Esophagus (tissue), 2 donors: Measurements from ENCODE around the gene PCDH1. TPM values are rescaled to one million over a fixed set of nuclear protein-coding genes. Genes with fewer than 3 reads are reported as not detected.

Experiments used
- H3K27ac ChIP-seq, 2 donors: one replicate each; pipeline ENCODE4 v1.5.1; 2013; ENCODE audit warnings: low read depth in 2 of 2, mild to moderate bottlenecking in 2 of 2, inconsistent platforms in 1 of 2, low read length in 1 of 2, moderate library complexity in 1 of 2
- H3K27me3 ChIP-seq, 2 donors: one replicate each; pipeline ENCODE4 v1.6.1; 2013; ENCODE audit warnings: low read length in 2 of 2, control low read depth in 1 of 2, mild to moderate bottlenecking in 1 of 2; ENCODE audit not compliant: insufficient read depth in 2 of 2, control insufficient read depth in 1 of 2
- H3K36me3 ChIP-seq, 2 donors: one replicate each; pipeline ENCODE4 v1.6.1; 2013; ENCODE audit warnings: low read length in 1 of 2; ENCODE audit not compliant: control insufficient read depth in 2 of 2, insufficient read depth in 2 of 2
- H3K4me1 ChIP-seq, 2 donors: one replicate each; pipeline ENCODE4 v1.6.1; 2013; ENCODE audit warnings: low read length in 1 of 2; ENCODE audit not compliant: control insufficient read depth in 2 of 2, insufficient read depth in 2 of 2
- H3K4me3 ChIP-seq, 2 donors: one replicate each; pipeline ENCODE4 v1.5.1; 2013; ENCODE audit warnings: low read length in 2 of 2, mild to moderate bottlenecking in 2 of 2, low read depth in 1 of 2, moderate library complexity in 1 of 2
- H3K9me3 ChIP-seq, 2 donors: one replicate each; pipeline ENCODE4 v1.6.1; 2013; ENCODE audit warnings: mild to moderate bottlenecking in 2 of 2, low read depth in 1 of 2, low read length in 1 of 2, moderate library complexity in 1 of 2; ENCODE audit not compliant: control insufficient read depth in 2 of 2, insufficient read depth in 1 of 2
- WGBS, 2 donors: extraction: QIAGEN DNeasy Blood & Tissue Kit; methylation state at CpG; one replicate each; pipeline ENCODE4 v1.1.7; 2013; 5-methylcytosine and 5-hydroxymethylcytosine counted together
- polyA plus RNA-seq, 2 donors: library from polyadenylated mRNA; stranded (reverse); fragments of 200-250 nt; gene quantifications; one replicate each; pipeline ENCODE4 v1.2.3, GENCODE V29; 2013
- donor health status: healthy with polysubstance abuse.
- donor health status: Bipolar disorder and iron deficiency.

PCDH1 gene
- polyA plus RNA-seq, 2 donors = 36.4 to 42.6 TPM

DNA sequence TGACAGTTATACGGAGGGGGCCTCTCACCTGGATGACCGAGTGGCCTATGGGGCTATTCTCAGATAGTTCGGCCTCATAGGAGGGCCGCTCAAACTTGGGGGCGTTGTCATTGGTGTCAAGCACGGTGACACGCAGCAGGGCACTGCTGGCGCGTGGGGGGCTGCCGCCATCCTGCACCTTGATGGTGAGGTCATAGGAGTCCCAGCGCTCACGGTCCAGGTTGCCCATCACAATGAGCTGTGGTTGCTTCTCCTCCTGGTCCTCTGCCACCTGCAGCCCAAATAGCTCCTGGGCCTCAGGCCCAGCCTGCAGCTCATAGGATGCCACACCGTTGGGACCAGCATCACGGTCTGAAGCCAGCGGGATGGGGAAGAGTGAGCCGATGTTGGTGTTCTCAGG is 9.7 kb downstream of the PCDH1 start:
- Histone ChIP-seq H3K27me3 (no peaks in the 10 kb centered on the region), H3K4me1 (peaks cover 2 to 38% of the 10 kb centered on the region in 2 donors), H3K9me3 (no peaks in the 10 kb centered on the region), H3K4me3 (no peak overlapping the region), H3K36me3 (peaks cover 9 to 17% of the 10 kb centered on the region in 2 donors), H3K27ac (peak overlapping the region in 1 of 2 donors; percentile 96)
- WGBS, 2 donors = 92 to 95% methylated on average over 16 of the region's 16 CpGs

DNA sequence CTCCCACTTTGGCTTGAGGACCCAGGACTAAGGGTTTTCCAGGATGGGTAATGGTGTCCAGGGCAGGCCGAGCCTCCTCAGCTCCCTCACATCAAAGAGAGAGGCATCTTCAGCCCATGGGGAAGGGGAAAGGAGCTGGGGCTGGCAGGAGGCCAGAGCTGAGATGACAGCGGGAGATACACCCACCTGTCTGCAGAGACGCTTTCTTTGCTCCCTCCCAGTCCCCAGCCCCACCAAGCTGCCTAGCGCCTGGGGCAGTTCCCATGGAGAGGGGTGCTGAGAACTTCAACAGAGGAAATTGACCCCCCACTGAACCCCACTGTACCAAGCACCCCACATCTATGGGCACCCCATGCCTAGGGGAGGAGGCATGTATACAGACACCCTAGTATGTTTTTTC is 10.6 kb downstream of the PCDH1 start:
- 73 to 77% methylated on average over 4 of the region's 4 CpGs for WGBS, 2 donors
- Histone ChIP-seq H3K27me3 (no peaks in the 10 kb centered on the region), H3K4me1 (peaks cover 2 to 38% of the 10 kb centered on the region in 2 donors), H3K9me3 (no peaks in the 10 kb centered on the region), H3K4me3 (no peak overlapping the region), H3K27ac (peak overlapping the region in 1 of 2 donors; percentile 25), H3K36me3 (peaks cover 9 to 22% of the 10 kb centered on the region in 2 donors)

DNA sequence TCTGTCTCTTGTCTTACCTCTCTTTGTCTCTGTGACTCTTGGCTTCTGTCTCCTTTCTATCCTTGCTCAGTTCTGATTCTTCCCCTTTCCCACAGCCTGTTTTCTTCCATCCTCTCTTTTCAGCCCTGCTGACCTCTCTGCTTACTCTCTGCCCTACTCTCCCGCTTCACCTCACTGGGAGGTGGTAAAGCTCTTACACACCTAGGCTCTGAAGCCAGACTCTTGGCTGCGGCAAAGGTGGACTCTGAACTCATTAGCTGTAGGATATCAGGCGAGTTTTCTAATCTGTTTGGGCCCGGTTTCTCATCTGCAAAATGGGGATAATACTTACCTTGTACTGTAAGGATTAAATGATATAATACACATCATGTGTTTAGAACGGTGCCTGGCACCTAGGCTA is 11.1 kb downstream of the PCDH1 start:
- WGBS, 2 donors = 74 to 84% methylated on average over 5 of the region's 5 CpGs
- no peak overlapping the region for H3K4me3 ChIP-seq
- H3K36me3 ChIP-seq = peaks cover 9 to 22% of the 10 kb centered on the region in 2 donors

GRCh38 chr5:141866096-141866495 is 12.1 kb downstream of the PCDH1 start:
- peak overlapping the region; percentile 71 to 84 for H3K27ac ChIP-seq
- WGBS, 2 donors = 37 to 54% methylated on average over 13 of the region's 13 CpGs
- peaks cover 2 to 38% of the 10 kb centered on the region in 2 donors for H3K4me1 ChIP-seq
- peaks cover 9 to 26% of the 10 kb centered on the region in 2 donors for H3K36me3 ChIP-seq
- H3K4me3 ChIP-seq = no peak overlapping the region
- H3K9me3 ChIP-seq = no peaks in the 10 kb centered on the region
- H3K27me3 ChIP-seq = no peaks in the 10 kb centered on the region

More for the DNA sequence above, 11.1 kb downstream of the PCDH1 start:
- no peaks in the 10 kb centered on the region for H3K9me3 ChIP-seq
- H3K4me1 ChIP-seq = peaks cover 2 to 38% of the 10 kb centered on the region in 2 donors
- no peaks in the 10 kb centered on the region for H3K27me3 ChIP-seq
- H3K27ac ChIP-seq = peak overlapping the region in 1 of 2 donors; percentile 58

GRCh38 chr5:141865406-141865805 is 12.8 kb downstream of the PCDH1 start:
- peak overlapping the region; percentile 9 to 16 for H3K27ac ChIP-seq
- H3K9me3 ChIP-seq = no peaks in the 10 kb centered on the region
- H3K36me3 ChIP-seq = peaks cover 9 to 26% of the 10 kb centered on the region in 2 donors
- no peak overlapping the region for H3K4me3 ChIP-seq
- H3K4me1 ChIP-seq = peaks cover 2 to 33% of the 10 kb centered on the region in 2 donors
- 79 to 85% methylated on average over 2 of the region's 2 CpGs for WGBS, 2 donors
- H3K27me3 ChIP-seq = no peaks in the 10 kb centered on the region

DNA sequence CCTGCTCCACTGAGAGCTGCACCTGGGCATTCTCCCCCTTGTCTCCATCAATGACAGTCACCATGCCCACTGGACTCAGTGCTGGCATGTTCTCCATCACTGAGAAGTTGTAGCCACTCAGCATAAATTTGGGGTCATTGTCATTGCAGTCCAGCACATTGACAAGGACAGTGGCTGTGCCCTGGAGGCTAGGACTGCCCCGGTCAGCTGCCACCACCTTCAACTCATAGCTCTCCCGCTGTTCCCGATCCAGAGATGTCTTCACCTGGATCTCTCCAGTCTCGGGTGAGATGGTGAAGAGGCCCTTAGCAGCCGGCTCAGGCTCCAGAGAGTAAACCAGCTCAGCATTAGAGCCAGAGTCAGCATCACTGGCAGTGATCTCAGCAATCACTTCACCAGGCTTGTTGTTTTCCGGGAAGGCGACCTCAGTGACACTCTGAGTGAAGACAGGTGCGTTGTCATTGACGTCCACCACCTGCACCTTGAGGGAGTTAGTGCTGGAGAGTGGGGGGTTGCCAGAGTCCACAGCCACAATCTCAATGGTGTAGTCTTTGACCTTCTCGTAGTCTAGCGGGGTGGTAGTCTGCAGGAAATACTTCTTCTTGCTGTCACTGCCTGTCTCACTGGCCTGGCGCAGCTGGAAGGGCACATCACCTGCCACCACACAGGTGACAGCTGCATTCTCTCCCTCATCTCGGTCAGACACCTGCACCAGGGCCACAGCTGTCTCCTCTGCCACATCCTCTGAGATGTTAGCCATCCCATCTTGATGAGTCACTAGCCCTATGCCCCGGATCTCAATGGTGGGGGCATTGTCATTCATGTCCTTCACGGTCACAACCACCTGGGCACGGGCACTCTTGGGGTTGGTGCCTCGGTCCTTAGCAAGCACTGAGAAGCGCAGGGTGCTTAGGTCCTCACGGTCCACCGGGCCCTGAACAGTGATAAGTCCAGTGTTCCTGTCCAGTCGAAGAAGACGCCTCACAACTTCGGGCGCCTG is 13.5 kb downstream of the PCDH1 start:
- no peak overlapping the region for H3K4me3 ChIP-seq
- WGBS, 2 donors = 81 to 83% methylated on average over 24 of the region's 24 CpGs
- no peaks in the 10 kb centered on the region for H3K9me3 ChIP-seq
- H3K27ac ChIP-seq = no peak overlapping the region
- no peaks in the 10 kb centered on the region for H3K27me3 ChIP-seq
- H3K36me3 ChIP-seq = peaks cover 9 to 26% of the 10 kb centered on the region in 2 donors
- peaks cover 2 to 27% of the 10 kb centered on the region in 2 donors for H3K4me1 ChIP-seq

GRCh38 chr5:141863569-141864178 is 14.5 kb downstream of the PCDH1 start:
- 94 to 95% methylated on average over 20 of the region's 20 CpGs for WGBS, 2 donors
- Histone ChIP-seq H3K36me3 (peaks cover 9 to 25% of the 10 kb centered on the region in 2 donors), H3K4me1 (peaks cover 2 to 19% of the 10 kb centered on the region in 2 donors)

DNA sequence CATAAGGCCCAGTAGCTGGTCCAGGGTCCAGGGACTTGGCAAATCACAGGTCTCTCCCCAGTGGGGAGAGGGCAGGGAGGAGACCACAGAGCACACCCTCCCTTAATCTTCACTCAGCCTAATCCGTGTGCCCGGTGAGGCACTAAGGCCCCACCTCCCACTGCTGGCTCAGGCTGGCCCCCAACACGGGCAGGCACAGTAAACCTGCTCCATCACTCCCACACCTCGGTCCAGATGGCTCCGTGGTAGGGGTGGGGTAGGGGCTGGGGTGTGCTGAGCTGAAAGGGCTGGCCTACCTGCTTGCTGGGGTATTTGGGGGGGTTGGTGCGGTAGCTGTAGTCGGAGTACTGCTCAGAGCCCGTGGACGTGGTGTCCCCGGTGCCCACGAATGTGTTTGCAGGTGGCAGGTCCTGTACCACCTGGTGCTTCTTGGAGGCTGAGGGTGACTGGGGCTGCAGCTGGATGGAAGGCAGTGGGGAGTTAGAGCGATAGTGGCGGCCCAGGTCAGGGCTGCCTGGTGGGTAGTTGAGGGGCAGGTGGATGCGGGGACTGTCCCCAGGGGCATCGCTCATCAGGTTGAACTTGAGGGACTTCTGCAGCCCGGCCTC is 15.2 kb downstream of the PCDH1 start:
- 84 to 87% methylated on average over 16 of the region's 16 CpGs for WGBS, 2 donors
- H3K4me1 ChIP-seq = peaks cover 7 to 19% of the 10 kb centered on the region in 2 donors
- peaks cover 9 to 21% of the 10 kb centered on the region in 2 donors for H3K36me3 ChIP-seq
- H3K27ac ChIP-seq = no peak overlapping the region
- no peak overlapping the region for H3K4me3 ChIP-seq
- no peaks in the 10 kb centered on the region for H3K9me3 ChIP-seq
- no peaks in the 10 kb centered on the region for H3K27me3 ChIP-seq

More at GRCh38 chr5:141863569-141864178, 14.5 kb downstream of the PCDH1 start:
- Histone ChIP-seq H3K4me3 (no peak overlapping the region), H3K9me3 (no peaks in the 10 kb centered on the region), H3K27ac (no peak overlapping the region), H3K27me3 (no peaks in the 10 kb centered on the region)

GRCh38 chr5:141861194-141861593 is 17.0 kb downstream of the PCDH1 start:
- Histone ChIP-seq H3K27me3 (no peaks in the 10 kb centered on the region), H3K27ac (no peak overlapping the region), H3K4me1 (peaks cover 5 to 13% of the 10 kb centered on the region in 2 donors), H3K4me3 (no peak overlapping the region), H3K36me3 (peaks cover 5 to 26% of the 10 kb centered on the region in 2 donors), H3K9me3 (no peaks in the 10 kb centered on the region)
- 87 to 89% methylated on average over 5 of the region's 5 CpGs for WGBS, 2 donors
